IgD-negative memory B cell (primary cell): ENCODE data around the gene RGPD6. TPM values are rescaled to one million over a fixed set of nuclear protein-coding genes. Genes with fewer than 3 reads are reported as not detected.
"Not testable (repeated sequence)": the region's sequence is repeated elsewhere in the genome, so short reads cannot be mapped to it uniquely, and the experiment has no call there.

Source experiments
- H3K27ac Mint-ChIP-seq, 3 donors: one replicate each; pipeline ENCODE4 v1.8.0; 2020 to 2022; ENCODE audit warnings: mild to moderate bottlenecking in 3 of 3, mixed read lengths in 3 of 3, moderate library complexity in 1 of 3
- H3K27me3 Mint-ChIP-seq: one replicate; pipeline ENCODE4 v1.8.0; 2021; ENCODE audit warnings: mixed read lengths
- H3K36me3 Mint-ChIP-seq: one replicate; pipeline ENCODE4 v1.8.0; 2020; ENCODE audit warnings: mild to moderate bottlenecking, mixed read lengths
- H3K4me1 Mint-ChIP-seq, 3 donors: one replicate each; pipeline ENCODE4 v1.8.0; 2020 to 2022; ENCODE audit warnings: mixed read lengths in 3 of 3, mild to moderate bottlenecking in 1 of 3
- H3K4me3 Mint-ChIP-seq, 4 donors: one replicate each; pipeline ENCODE4 v1.8.0; 2020 to 2022; ENCODE audit warnings: mild to moderate bottlenecking in 4 of 4, mixed read lengths in 4 of 4, moderate library complexity in 3 of 4
- H3K9me3 Mint-ChIP-seq, 3 donors: one replicate each; pipeline ENCODE4 v1.8.0; 2020 to 2021; ENCODE audit warnings: mixed read lengths in 3 of 3, mild to moderate bottlenecking in 1 of 3
- polyA plus RNA-seq: library from polyadenylated mRNA; unstranded; fragments of 300-500 nt; fragmentation: Illumina TruSeq; gene quantifications from one replicate; pipeline ENCODE4 v1.2.3, GENCODE V29; 2021

RGPD6 gene
- polyA plus RNA-seq, result 3.5 TPM

- H3K4me1 Mint-ChIP-seq, H3K4me3 Mint-ChIP-seq, H3K9me3 Mint-ChIP-seq, H3K27ac Mint-ChIP-seq, H3K27me3 Mint-ChIP-seq, H3K36me3 Mint-ChIP-seq: not testable (repeated sequence)
Measured at GRCh38 chr2:110576763-110577416, at the start of gene RGPD6. Gene RGPD6, minus strand, starts transcription at chr2:110577222. Its CDS starts 198 bp downstream, at chr2:110577024.

DNA sequence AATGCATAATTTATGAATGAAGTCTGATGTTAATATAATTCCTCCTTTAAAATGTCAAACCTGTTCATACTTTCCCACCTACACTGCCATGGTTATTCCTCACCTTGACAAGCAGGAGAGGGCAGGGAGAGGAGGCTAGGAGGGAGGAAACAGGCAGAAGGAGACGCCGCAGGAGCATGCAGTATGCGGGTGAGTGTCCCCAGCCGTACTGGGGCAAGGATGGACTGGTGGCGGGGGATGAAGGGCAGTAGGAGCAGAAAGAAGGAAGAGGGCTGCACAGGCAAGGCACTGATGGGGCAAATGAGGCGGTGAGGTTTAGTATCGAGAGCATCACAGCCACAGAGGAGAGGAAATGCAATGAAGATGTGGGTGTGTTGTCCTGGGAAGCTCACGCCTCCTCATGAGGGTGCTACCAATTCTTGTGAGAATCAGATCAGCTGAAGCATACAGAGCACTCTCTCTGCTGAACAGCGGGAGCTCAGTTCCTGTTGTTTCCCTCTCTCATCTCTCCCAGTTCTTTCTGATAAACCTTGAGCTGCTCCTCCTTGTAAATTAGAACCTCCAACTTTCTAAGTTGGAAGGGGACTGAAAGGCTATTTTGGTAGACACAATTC is 42.4 kb upstream of the RGPD6 start:
- not testable (repeated sequence) for H3K36me3 Mint-ChIP-seq, H3K9me3 Mint-ChIP-seq, H3K4me1 Mint-ChIP-seq, H3K4me3 Mint-ChIP-seq, H3K27ac Mint-ChIP-seq, H3K27me3 Mint-ChIP-seq

DNA sequence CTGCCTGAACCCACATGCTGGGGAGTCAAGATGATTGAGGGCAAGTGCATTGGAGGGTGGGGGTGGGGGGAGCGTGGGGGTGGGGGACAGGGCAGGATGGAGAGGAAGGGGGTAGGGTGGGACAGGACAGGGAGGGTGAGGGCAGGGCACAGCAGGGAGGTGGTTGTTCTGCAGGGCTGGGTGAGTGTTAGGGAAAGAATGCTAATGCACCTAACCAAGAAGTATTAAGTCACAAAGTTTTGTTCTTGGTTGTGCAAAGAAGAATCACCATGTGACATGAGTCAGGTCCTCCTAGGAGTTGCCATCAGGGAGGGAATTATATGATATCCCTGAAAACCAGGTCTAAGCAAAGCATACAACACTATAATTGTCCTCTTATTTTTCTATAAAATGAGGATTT is 36.9 kb upstream of the RGPD6 start:
- H3K9me3 Mint-ChIP-seq, H3K36me3 Mint-ChIP-seq, H3K27me3 Mint-ChIP-seq, H3K27ac Mint-ChIP-seq, H3K4me3 Mint-ChIP-seq, H3K4me1 Mint-ChIP-seq: not testable (repeated sequence)

GRCh38 chr2:110610613-110611250 is 33.7 kb upstream of the RGPD6 start:
- not testable (repeated sequence) for H3K27me3 Mint-ChIP-seq, H3K4me1 Mint-ChIP-seq, H3K27ac Mint-ChIP-seq, H3K9me3 Mint-ChIP-seq, H3K4me3 Mint-ChIP-seq, H3K36me3 Mint-ChIP-seq

- not testable (repeated sequence) for H3K4me3 Mint-ChIP-seq, H3K27me3 Mint-ChIP-seq, H3K9me3 Mint-ChIP-seq, H3K27ac Mint-ChIP-seq, H3K4me1 Mint-ChIP-seq, H3K36me3 Mint-ChIP-seq
Measured at GRCh38 chr2:110609843-110610612, 33.0 kb upstream of the RGPD6 start.

DNA sequence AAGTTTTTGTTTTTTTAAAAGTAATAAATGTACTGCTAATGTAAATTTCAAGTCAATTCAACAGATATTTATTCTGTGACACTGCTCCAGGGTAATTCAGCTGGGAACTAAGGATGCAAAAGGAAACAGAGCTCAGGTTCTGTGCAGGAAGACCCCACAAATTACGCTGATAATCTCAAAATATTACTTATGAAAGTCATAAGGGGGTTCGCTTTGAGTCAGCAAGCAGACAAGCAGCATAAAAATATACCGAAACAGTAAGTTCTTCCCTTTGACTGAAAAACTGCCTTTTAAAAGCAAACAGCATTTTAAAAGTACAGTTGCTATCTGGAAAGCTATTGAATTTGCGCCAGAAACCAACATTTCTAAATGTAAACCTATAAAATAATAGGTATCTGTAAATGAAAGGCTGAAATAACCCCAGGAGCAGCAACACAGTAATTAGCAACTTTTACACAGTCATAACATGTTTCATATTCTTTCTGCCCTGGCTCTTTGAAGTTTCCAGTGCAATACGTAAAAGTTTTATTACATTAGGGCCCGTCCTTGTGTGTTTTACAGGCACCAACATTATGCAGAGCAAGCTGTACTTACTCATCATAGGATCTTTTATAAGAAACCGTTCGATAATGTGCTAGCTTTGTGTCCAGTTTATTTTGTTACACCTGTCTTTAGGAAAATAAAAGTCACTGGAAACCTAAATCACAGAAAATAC is 31.9 kb upstream of the RGPD6 start:
- not testable (repeated sequence) for H3K27ac Mint-ChIP-seq, H3K9me3 Mint-ChIP-seq, H3K4me3 Mint-ChIP-seq, H3K27me3 Mint-ChIP-seq, H3K4me1 Mint-ChIP-seq, H3K36me3 Mint-ChIP-seq

DNA sequence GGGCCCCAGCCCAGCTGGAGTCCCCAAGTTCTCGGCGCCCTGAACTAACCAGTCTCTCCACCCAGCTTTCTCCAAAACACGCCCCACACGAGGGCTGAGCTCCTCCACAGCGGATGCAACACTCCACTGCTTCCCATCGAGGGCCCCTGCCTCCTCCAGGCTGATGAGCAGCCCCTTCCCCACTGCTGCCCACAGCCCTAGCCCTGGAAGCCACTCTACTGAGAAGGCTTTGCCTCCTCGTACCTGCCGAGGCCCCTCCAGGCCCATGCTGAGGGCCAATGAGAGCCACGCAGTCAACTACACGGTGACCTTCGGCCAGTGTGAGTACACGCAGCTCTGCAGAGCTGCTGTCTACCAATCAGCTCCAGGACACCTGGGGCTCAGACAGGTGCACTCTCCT is 28.0 kb upstream of the RGPD6 start:
- not testable (repeated sequence) for H3K27ac Mint-ChIP-seq, H3K27me3 Mint-ChIP-seq, H3K4me1 Mint-ChIP-seq

DNA sequence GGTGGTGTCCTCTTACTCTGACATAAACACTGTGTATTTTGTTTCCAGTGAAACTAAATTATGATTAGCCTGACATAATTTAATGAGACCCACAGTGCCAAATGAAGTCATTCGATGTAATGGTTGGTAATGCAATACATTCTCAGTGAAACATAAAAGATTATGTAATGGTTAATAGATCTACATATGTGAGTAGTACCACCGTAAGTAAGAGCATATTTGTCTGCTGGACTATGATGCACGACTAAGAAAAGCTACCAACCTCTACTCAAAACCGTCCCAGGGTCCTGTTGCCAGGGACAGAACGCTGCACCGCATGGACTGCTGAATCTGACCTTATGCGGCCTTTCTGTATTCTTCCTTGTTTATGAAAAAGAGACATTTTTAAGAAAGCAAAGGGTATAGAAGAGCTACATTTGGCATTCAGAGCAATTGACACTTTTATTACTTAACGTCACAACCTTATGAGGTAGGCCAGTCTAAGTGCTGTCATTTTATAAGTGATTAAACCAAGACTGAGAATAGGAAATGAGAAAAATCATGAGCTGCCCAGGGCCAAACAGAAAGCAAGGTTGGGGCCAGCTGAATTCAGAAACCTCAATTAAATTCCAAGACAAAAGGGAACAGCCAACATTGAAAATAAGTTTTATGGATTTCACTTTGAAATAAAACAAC is 27.0 kb upstream of the RGPD6 start:
- H3K4me3 Mint-ChIP-seq, H3K9me3 Mint-ChIP-seq, H3K36me3 Mint-ChIP-seq, H3K4me1 Mint-ChIP-seq, H3K27me3 Mint-ChIP-seq, H3K27ac Mint-ChIP-seq: not testable (repeated sequence)

More for the DNA sequence above, 28.0 kb upstream of the RGPD6 start:
- not testable (repeated sequence) for H3K9me3 Mint-ChIP-seq, H3K36me3 Mint-ChIP-seq, H3K4me3 Mint-ChIP-seq

- H3K27ac Mint-ChIP-seq, H3K4me1 Mint-ChIP-seq, H3K27me3 Mint-ChIP-seq, H3K36me3 Mint-ChIP-seq, H3K4me3 Mint-ChIP-seq, H3K9me3 Mint-ChIP-seq: not testable (repeated sequence)
Measured at GRCh38 chr2:110602139-110602538, 25.1 kb upstream of the RGPD6 start.

- H3K4me3 Mint-ChIP-seq, H3K27me3 Mint-ChIP-seq, H3K4me1 Mint-ChIP-seq, H3K27ac Mint-ChIP-seq, H3K9me3 Mint-ChIP-seq, H3K36me3 Mint-ChIP-seq: not testable (repeated sequence)
Measured at GRCh38 chr2:110591973-110592372, 15.0 kb upstream of the RGPD6 start.

DNA sequence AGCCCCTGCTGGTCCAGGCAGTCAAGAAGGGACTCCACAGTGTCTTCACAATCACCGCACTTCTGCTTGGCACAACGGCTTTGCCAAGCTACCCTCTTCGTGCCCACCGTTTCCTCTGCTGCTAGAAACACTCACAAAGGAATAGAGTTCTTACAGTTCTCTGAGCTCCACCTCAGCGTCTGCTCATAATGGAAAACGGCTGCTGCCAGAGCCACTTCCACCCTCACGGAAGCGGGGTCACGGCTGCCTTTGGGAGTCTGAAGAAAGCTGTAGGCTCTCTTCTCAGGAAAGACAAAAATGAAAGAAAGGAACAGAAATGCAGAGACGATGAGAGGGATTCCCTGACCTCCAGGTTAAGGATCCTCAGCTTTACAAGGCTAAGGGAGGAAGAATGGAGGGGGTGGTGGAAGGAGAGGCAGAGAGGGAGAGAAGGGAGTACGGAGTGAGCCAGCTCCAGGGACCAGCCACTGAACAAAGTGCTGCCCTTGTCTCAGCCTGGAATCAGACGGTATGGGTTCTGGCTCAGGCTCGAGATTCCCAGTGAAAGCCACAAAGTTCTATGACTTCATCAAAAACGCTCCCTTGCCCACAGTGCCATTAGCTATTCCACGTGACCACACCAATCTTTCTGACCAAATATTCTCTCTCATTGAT is 12.8 kb upstream of the RGPD6 start:
- H3K27me3 Mint-ChIP-seq, H3K36me3 Mint-ChIP-seq, H3K4me1 Mint-ChIP-seq, H3K9me3 Mint-ChIP-seq, H3K4me3 Mint-ChIP-seq, H3K27ac Mint-ChIP-seq: not testable (repeated sequence)

- H3K4me3 Mint-ChIP-seq, H3K27me3 Mint-ChIP-seq, H3K4me1 Mint-ChIP-seq, H3K27ac Mint-ChIP-seq, H3K36me3 Mint-ChIP-seq, H3K9me3 Mint-ChIP-seq: not testable (repeated sequence)
Measured at GRCh38 chr2:110588520-110588919, 11.5 kb upstream of the RGPD6 start.

DNA sequence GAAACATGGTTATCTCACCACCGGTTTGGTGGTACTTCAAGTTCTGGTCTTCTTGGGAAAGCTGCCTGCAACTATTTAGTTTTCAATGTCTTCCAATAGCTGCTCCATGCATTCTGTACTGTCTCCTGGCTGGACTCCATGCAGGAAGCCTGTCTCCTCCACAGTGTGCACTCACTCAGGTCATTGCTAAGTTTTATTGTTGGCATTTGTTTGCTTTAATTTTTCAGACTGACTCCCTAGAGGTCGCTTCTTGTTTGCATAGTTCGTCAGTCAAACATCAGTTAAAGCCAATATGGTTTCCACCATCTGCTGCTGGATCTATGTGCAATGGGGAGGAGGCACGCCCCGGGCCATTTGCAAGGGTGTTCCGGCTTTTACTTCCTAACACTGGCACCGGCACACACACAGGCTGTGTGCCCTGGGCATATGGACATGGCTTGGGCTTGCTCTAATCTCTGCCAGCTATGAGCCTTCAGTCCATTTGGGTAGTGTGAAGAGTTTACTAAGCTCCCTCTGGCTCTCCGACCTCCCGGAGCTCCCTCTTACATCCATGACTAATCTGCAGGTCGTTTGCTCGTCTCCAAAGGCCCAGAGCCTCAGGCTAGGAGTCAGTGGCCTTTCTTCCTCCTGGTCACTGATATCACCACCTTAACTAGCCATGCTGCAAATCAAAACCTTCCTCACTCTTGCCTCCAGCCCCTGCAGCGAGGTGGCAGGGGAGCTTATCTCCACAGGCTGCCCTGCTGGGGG is 2.4 kb upstream of the RGPD6 start:
- H3K36me3 Mint-ChIP-seq, H3K4me3 Mint-ChIP-seq, H3K27me3 Mint-ChIP-seq, H3K27ac Mint-ChIP-seq, H3K9me3 Mint-ChIP-seq, H3K4me1 Mint-ChIP-seq: not testable (repeated sequence)

- H3K27ac Mint-ChIP-seq, H3K9me3 Mint-ChIP-seq, H3K4me3 Mint-ChIP-seq, H3K4me1 Mint-ChIP-seq, H3K36me3 Mint-ChIP-seq, H3K27me3 Mint-ChIP-seq: not testable (repeated sequence)
Measured at GRCh38 chr2:110578429-110578828, 1.4 kb upstream of the RGPD6 start.
